Measurements from ENCODE around the gene HEY2.

Gene HEY2

GRCh38 chr6:125745281-125746018 lies 4.0 kb upstream of the HEY2 start:
- DNase-seq = no peak

DNA sequence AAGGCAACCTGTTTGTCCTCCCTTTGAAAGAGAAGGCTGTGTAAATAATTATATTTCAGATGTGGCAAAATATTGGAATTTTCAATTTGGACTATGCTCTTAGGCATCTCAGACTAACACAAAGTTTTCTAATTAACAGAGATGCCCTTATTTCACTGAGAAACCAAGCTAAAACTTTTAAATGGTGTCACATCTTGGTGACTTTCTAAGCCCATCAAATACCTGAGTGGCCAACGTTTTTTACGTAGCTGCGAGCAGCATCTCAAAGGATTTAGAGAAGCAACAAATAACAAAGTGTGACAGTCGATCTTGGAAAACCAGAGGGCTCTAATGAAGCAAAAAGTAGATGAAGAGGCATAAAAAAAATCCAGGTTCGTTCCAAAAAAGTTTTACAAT lies 3.4 kb upstream of the HEY2 start:
- DNase-seq = no peak

DNA sequence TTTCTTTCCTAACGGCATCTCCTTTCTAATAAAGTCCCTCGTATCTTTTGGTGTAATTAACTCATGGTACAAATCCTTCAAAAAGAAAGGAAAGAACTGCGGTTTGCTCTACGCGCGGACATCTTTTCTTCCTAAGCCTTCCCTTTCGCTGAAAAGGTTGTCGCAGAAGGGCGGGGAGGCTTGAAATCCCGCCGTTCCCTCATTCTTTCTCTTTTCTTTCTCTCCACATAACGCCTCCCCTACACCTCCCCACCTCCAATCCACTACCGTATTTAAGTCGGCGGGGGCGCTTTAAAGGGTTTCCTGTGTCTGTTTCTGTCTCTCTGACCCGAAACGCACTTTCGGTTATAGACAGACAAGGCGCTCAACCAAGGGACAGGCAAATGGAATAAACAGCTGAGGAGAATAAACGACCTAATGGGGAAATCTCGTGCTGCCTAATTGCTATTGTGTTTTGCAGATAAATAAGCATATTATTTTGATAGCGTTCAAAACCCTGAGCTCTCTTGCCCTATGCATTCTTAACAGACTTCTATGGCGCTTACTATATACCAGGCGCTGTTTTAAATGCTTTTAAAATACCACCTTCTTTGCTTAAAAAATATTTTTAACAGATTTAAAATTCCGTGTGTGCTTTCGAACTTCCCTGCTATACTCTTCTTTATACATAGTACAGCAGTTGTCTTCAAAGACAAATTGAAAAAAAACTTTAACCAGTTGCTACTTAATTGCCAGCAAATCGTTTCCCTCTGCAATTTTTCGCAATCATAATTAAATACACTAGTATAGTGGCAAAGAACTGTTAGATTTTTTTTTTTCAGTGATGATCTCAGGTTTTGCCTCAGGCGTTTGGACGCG lies 2.5 kb upstream of the HEY2 start:
- no peak for DNase-seq

DNA sequence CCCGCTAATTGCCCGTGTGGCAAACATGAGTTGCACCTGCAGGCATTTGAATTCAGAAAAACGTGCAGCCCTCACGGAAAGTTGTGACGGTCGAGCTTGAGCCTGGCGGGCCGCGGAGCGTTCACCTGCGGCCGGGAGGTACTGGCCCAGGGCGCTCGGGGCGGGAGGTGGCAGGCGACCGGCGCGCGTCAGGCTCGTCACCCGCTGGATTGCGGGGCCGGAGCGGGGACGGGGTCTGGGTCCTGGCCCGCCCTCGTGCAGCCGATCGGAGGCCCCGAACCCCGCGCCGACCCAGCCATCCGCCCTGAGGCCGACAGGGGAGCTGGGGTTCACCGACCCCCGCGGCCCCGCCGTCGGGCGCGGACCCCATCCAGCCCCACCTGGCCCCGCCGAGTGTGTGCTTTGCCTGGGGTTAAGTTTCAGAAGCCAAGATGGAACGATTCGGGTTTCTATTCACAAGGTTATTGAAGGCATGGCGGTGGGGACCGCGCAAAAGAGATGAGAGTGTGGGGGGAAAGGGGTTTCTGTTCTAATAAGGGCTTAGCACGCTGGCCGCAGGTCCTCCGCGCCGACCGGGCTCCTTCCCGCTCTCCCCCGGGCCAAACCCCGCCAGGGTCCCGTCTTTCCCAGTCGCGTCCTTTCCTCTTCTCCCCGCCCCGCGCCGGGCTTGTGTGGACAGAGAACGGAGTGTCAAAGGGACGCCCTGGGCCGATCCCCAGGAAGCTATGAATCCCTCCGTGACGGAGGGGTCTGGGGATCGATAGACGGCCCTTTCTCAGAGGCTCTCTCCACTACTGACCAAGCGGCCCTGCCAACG lies 1.6 kb upstream of the HEY2 start:
- no peak for DNase-seq

DNA sequence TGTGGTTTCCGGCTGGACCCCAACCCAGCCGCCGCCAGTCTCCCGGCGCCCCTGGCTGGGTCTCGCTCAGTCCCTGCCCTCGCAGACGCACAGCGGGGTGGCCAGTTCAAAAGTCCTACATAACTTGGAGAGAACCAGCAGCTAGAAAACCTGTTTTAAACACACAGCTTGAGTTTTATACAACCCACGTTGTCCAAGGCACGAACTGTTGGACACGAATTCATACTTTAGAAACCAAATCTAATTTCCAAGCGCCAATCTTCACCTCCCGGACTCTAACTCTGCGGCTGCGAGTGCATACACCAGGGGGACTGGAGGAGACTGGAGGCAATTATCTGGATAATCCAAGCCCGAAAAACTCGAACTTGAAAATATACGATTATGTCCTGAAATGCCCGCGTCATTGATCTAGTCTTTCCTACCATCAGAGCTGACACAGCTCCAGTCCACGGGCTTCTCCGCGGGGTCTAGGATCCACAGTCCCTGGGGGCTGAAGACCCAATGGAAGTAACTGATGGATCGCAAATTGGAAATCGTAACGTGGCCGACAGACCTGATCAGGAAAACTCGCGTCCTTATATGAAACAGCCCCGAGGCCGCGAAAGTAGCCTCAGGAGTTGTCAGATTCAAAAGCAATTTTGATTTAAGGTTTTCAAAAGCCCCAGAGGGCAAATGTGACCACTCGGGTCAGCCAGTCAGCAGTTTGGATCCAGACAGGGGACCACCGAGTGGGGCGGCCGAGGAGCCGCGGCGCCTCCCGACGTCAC lies 843 bp upstream of the HEY2 start:
- DNase-seq = no peak

DNA sequence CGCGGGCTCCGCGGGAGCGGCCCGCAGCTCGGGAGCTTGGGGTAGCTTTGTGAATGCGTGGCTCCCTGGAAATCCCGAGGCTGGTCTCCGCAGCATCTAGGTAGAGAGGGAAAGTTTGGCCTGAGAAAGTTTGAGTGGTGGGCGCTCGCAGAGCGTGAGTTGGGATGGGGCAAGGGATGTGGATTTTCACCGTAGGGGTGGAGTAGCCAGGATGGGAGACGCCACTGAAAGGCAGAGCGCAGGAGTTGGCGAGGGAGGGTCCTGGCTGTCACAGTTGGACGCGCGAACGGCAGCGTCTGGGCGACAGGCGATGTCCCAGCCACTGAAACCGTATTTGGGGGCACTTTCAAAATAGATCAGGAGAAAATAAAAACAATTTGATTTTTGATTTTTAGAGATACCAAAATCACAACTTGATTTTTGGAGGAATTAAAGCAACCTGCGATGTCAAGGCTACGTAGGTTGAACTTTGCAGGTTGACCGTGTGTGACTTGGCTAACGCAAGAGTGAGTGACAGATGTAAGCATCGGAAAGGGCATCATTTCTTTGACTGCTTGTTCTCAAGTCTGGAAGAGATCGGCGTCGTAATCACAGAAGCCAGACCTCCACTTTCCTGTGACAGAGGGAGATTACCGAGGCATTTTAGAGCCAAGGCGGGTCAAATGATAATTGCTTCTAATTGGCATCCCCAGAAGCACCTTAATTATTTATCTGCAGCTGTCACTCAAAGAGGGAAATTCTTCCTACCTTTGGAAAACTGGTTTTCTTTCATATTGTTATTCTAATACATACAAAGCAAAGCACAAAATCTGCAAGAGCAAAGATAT lies 646 bp downstream of the HEY2 start:
- DNase-seq = no peak

DNA sequence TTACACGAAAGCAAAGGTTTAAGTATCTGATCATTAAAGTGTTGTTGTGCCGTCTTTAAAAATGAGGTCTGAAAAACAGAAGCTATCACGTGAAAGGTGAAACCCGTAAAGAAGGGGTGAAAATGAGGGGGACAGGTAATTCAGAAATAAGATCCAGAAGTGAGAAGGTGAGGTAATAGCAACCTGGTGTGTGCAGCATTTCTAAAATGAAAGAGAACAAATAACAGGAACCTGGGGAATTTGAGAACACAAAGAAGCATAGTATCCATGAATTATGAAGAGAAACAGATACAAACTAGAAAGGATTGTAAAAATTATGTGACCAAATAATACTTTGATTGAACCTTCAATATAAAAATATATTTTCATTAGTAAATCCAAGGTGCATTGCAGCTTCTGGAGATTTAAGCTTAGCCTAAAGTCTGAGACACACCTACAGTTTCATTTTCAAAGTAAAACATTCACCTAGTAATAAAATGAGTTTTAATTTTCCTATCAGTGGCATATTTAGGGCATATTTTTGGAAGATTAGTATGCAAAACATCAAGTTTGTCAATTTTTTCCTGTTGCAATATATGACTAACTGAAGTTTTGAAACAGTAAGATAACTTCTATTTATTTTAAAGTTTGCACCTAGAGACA lies 1.4 kb downstream of the HEY2 start:
- no peak for DNase-seq

GRCh38 chr6:125751334-125751916 lies 2.0 kb downstream of the HEY2 start:
- DNase-seq = no peak

- no peak for DNase-seq
Observed at GRCh38 chr6:125752773-125753172, 3.3 kb downstream of the HEY2 start.

GRCh38 chr6:125753218-125753936 lies 3.9 kb downstream of the HEY2 start:
- no peak for DNase-seq

- DNase-seq = no peak
Observed at GRCh38 chr6:125753937-125754259, 4.5 kb downstream of the HEY2 start.

DNA sequence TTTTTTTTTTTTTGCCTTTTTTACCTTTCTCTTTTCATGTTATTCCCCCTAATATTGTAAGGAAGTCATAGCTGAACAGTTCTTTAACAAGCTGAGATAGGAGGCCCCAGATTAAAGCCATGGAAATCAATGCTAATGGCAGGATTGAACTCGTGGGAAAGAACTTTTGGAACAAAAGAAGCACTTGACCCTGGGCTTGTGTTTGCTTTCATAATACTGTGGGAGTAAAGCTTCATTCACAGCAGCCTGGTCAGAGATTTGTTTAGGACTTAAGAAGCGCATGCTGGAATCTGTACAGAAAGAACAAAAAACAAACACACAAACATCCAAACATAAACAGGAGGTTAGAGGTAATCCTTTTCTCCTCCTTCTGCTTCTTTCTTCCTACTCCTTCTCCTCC lies 5.1 kb downstream of the HEY2 start:
- no peak for DNase-seq

- DNase-seq = no peak
Observed at GRCh38 chr6:125759184-125759902, 9.9 kb downstream of the HEY2 start.

DNA sequence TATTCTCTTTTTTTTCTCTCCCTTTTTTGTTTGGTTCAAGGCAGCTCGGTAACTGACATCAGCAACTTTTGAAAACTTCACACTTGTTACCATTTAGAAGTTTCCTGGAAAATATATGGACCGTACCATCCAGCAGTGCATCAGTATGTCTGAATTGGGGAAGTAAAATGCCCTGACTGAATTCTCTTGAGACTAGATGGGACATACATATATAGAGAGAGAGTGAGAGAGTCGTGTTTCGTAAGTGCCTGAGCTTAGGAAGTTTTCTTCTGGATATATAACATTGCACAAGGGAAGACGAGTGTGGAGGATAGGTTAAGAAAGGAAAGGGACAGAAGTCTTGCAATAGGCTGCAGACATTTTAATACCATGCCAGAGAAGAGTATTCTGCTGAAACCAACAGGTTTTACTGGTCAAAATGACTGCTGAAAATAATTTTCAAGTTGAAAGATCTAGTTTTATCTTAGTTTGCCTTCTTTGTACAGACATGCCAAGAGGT lies 10.6 kb downstream of the HEY2 start:
- DNase-seq = no peak

- no peak for DNase-seq
Observed at GRCh38 chr6:125764121-125764671, 14.8 kb downstream of the HEY2 start.

GRCh38 chr6:125765944-125766343 lies 16.5 kb downstream of the HEY2 start:
- no peak for DNase-seq

DNA sequence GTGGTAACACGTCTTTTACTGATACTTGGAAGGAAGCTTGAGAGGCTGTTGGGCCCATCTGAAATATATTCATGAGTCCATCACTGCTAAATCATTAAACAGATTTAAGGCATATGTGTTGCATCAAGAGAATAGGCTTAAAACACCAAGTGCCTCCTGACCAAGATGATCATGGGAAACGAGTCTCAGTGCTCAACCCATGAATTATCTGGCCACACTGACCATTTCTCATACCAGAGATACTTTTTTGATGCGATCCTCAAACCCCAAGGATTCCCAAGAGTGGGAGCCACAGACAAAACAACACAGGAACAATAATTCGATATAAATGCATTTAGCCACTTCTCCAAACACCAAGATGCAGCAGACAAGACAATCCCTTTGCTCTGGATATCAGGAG lies 17.2 kb downstream of the HEY2 start:
- DNase-seq = no peak

DNA sequence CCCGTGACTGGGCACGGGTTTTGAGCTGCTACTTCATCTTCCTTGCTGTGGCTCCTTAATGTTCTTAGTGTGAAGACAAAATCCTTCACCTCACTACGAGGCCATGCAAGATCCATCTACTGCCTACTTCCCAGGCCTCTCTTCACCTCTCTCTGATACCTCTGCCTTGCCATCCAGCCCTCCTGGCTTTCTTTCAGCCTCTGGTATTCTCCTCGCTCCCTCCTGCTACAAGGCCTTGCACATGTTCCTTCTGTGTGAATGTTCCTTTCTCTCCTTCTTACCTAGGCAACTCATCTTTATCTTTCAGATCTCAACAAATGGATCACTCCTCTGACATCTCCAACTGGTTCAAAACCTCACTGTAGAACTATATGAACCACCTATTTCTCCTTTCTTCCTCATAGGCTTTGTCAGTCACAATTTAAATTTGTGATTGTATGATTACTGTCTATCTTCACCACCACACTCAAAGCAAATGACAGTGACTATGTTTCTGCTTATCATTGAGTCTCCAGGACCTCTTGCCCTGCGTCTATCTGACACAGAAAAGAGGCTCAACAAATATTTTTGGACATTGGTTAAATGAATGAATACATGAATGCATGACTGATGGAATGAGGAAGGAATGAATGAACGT lies 19.8 kb downstream of the HEY2 start:
- no peak for DNase-seq
